Right lobe of liver (tissue), 4 donors: ENCODE measurements around the gene POLR3E.

Experiments used
- CTCF ChIP-seq, 4 donors: fragments of 200-600 bp in 3 of 4; fragments of 450-650 bp in 1 of 4; IDR thresholded peaks; one replicate each; pipeline versions ENCODE4 v1.5.1 to v1.8.0; 2016 to 2022; ENCODE audit warnings: antibody characterized with exemption in 4 of 4, mild to moderate bottlenecking in 2 of 4
- POLR2A ChIP-seq: fragments of 450-650 bp; IDR thresholded peaks from one replicate; pipeline ENCODE4 v1.6.1; 2017; ENCODE audit warnings: antibody characterized with exemption, mild to moderate bottlenecking
- donor health status: DM: no; HTN: no; CAD: no.
- donor health status: DM: no; HTN: no; CAD: no.
- donor health status: DM: no; HTN: yes; CAD: no.

GRCh38 chr16:22318690-22319358 lies 21.6 kb downstream of the POLR3E start:
- TF ChIP-seq CTCF (IDR thresholded peaks at IDR 0.05) (peak; percentile 39 to 64 (median 60)), POLR2A (no peak)
